ENCODE measurements around the gene OCEL1.

OCEL1 gene

GRCh38 chr19:17259118-17259780, 33.2 kb downstream of the OCEL1 start:
- H3K9me2 ChIP-seq (ENCODE audit: low read depth, low read length): no peaks in the 10 kb centered on the region
- no peak overlapping the region for H3K4me2 ChIP-seq (ENCODE audit: low read length)
- H2AFZ ChIP-seq (ENCODE audit: low read length): no peak overlapping the region
- H3K36me3 ChIP-seq (ENCODE audit: insufficient read depth, low read length): no peaks in the 10 kb centered on the region
- H4K20me1 ChIP-seq (ENCODE audit: insufficient read depth, low read length): no peaks in the 10 kb centered on the region
- H3K27me3 ChIP-seq (ENCODE audit: insufficient read depth, low read length): peaks cover 5% of the 10 kb centered on the region; the same call in 1 of the 2 replicates
- H3K9me3 ChIP-seq (ENCODE audit: low read length): no peaks in the 10 kb centered on the region
- H3K9ac ChIP-seq (ENCODE audit: low read length): no peak overlapping the region
- no peaks in the 10 kb centered on the region for H3F3A ChIP-seq (ENCODE audit: insufficient read depth, low read length)
- no peaks in the 10 kb centered on the region for H3K79me2 ChIP-seq (ENCODE audit: insufficient read depth, low read length)
- TF ChIP-seq EZH2 (IDR thresholded peaks at IDR 0.05; ENCODE audit: borderline replicate concordance, low read length) (no peak), CTCF (IDR thresholded peaks at IDR 0.05; ENCODE audit: low read length) (no peak)
- H3K4me1 ChIP-seq (ENCODE audit: insufficient read depth, low read length, severe bottlenecking): peaks cover 14% of the 10 kb centered on the region
- H3K27ac ChIP-seq (ENCODE audit: low read depth, low read length, poor library complexity, severe bottlenecking): no peak overlapping the region
- H3K4me3 ChIP-seq (ENCODE audit: low read depth, low read length, poor library complexity, severe bottlenecking): no peak overlapping the region

GRCh38 chr19:17259934-17260333, 33.9 kb downstream of the OCEL1 start:
- Histone ChIP-seq H4K20me1 (ENCODE audit: insufficient read depth, low read length) (no peaks in the 10 kb centered on the region), H3K27ac (ENCODE audit: low read depth, low read length, poor library complexity, severe bottlenecking) (no peak overlapping the region), H3K27me3 (ENCODE audit: insufficient read depth, low read length) (no peaks in the 10 kb centered on the region; the same call in 1 of the 2 replicates), H3K36me3 (ENCODE audit: insufficient read depth, low read length) (no peaks in the 10 kb centered on the region), H3K4me3 (ENCODE audit: low read depth, low read length, poor library complexity, severe bottlenecking) (no peak overlapping the region), H2AFZ (ENCODE audit: low read length) (no peak overlapping the region), H3K4me2 (ENCODE audit: low read length) (no peak overlapping the region), H3K79me2 (ENCODE audit: insufficient read depth, low read length) (no peaks in the 10 kb centered on the region), H3K4me1 (ENCODE audit: insufficient read depth, low read length, severe bottlenecking) (peaks cover 20% of the 10 kb centered on the region), H3K9ac (ENCODE audit: low read length) (no peak overlapping the region), H3K9me3 (ENCODE audit: low read length) (no peaks in the 10 kb centered on the region), H3F3A (ENCODE audit: insufficient read depth, low read length) (no peaks in the 10 kb centered on the region), H3K9me2 (ENCODE audit: low read depth, low read length) (no peaks in the 10 kb centered on the region)
- TF ChIP-seq EZH2 (IDR thresholded peaks at IDR 0.05; ENCODE audit: borderline replicate concordance, low read length) (no peak), CTCF (IDR thresholded peaks at IDR 0.05; ENCODE audit: low read length) (no peak)

GRCh38 chr19:17260842-17261325, 34.9 kb downstream of the OCEL1 start:
- Histone ChIP-seq H3K9me2 (ENCODE audit: low read depth, low read length) (no peaks in the 10 kb centered on the region), H3K36me3 (ENCODE audit: insufficient read depth, low read length) (no peaks in the 10 kb centered on the region), H3K27me3 (ENCODE audit: insufficient read depth, low read length) (no peaks in the 10 kb centered on the region; the same call in 1 of the 2 replicates), H3K9me3 (ENCODE audit: low read length) (no peaks in the 10 kb centered on the region), H2AFZ (ENCODE audit: low read length) (no peak overlapping the region), H3K4me3 (ENCODE audit: low read depth, low read length, poor library complexity, severe bottlenecking) (no peak overlapping the region), H3K9ac (ENCODE audit: low read length) (peak overlapping the region; percentile 36; the same call in 1 of the 2 replicates), H3K27ac (ENCODE audit: low read depth, low read length, poor library complexity, severe bottlenecking) (peak overlapping the region; percentile 62), H3K4me2 (ENCODE audit: low read length) (no peak overlapping the region), H3K79me2 (ENCODE audit: insufficient read depth, low read length) (no peaks in the 10 kb centered on the region), H3F3A (ENCODE audit: insufficient read depth, low read length) (no peaks in the 10 kb centered on the region), H4K20me1 (ENCODE audit: insufficient read depth, low read length) (no peaks in the 10 kb centered on the region), H3K4me1 (ENCODE audit: insufficient read depth, low read length, severe bottlenecking) (peaks cover 30% of the 10 kb centered on the region)
- peak; percentile 94 for TF ChIP-seq CTCF (IDR thresholded peaks at IDR 0.05; ENCODE audit: low read length)
- no peak for TF ChIP-seq EZH2 (IDR thresholded peaks at IDR 0.05; ENCODE audit: borderline replicate concordance, low read length)

Data from OCI-LY1 (cell line).